GM12874 (cell line): ENCODE measurements around the gene SSH2.

ENCODE experiments used
- TF ChIP-seq, protein P1 (sequence below): IDR thresholded peaks from 2 replicates; pipeline ENCODE4 v1.5.1; 2011; ENCODE audit warnings: low read depth, mild to moderate bottlenecking, control low read depth, low read length, moderate library complexity; ENCODE audit not compliant: insufficient read depth

The SSH2 gene

GRCh38 chr17:29589524-29590410, 340.3 kb downstream of the SSH2 start, which contains the start of gene GIT1:
GIT1 (minus strand) TSS chr17:29589648; CDS start chr17:29589378, 270 bp downstream.
- TF ChIP-seq, protein P1, sequence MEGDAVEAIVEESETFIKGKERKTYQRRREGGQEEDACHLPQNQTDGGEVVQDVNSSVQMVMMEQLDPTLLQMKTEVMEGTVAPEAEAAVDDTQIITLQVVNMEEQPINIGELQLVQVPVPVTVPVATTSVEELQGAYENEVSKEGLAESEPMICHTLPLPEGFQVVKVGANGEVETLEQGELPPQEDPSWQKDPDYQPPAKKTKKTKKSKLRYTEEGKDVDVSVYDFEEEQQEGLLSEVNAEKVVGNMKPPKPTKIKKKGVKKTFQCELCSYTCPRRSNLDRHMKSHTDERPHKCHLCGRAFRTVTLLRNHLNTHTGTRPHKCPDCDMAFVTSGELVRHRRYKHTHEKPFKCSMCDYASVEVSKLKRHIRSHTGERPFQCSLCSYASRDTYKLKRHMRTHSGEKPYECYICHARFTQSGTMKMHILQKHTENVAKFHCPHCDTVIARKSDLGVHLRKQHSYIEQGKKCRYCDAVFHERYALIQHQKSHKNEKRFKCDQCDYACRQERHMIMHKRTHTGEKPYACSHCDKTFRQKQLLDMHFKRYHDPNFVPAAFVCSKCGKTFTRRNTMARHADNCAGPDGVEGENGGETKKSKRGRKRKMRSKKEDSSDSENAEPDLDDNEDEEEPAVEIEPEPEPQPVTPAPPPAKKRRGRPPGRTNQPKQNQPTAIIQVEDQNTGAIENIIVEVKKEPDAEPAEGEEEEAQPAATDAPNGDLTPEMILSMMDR, result no peak

DNA sequence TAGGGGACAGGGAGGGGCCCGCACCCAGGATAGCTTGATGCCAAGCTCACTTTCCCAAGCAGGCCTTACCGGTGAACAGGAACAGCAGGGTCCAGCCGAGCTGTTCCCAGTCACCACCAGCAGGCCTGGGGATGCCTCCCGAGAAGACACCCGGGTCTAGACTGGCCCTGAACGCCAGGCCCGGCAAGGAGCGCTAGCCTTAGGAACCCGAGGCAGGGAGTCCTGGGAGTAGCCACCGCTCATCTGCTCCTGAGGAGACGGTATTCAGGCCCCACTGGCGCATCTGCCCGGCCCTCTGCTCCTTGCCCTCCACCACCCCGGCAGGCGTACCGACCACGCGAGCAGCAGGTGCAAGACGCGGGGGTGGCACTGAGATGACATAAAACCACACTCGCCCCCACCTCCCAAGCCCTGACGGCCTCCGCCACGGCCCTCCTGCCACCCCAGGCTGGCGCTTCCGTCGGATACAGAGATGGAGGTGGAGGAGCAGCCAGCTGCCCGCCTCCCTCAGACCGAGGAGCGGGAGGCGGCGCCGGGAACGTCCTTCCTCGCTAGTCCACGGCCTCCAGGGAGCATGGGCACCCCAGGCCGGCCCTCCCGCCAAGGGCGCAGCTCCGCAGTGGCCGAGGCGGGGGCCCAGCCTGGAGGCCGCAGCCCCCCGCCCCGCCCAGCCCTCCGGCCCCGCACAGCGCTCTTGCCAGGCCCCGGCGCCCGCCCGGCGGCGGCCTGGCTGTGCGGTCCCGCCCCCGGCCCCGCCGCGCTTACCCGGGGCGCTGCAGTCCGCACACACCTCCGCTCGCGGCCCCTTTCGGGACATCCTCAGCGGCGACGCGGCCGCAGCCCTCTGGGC, 341.2 kb downstream of the SSH2 start:
- TF ChIP-seq, protein P1, result no peak

DNA sequence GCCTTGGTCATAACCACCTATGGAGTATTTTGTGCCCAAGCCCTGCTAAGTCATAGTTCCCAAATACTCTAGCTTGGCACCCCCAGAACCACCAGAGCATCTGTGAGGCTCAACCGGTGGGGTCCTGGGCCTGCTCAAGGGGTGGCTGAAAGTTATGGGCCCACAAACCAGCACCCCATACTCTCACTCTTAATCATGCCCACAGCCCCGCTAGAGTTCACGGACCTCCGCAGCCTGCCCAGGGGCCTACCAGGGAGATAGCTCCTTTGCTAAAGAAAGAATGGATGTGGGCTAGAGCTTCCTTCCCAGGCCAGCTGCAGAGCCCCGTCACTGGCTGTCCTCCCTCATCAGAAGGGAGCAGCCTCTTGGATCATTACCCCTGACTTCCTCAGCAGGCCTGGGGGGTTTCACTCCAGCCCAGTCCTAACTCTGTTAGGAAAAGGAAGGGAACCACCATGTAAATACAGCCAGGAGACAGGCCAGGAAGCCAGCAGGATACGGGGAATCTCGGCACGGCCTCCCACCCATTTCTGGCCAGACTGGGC, 341.9 kb downstream of the SSH2 start:
- TF ChIP-seq, protein P1, result no peak

- TF ChIP-seq, protein P1, result no peak
Measured at GRCh38 chr17:29587591-29587990, 342.4 kb downstream of the SSH2 start.

GRCh38 chr17:29586676-29587469, 343.2 kb downstream of the SSH2 start:
- TF ChIP-seq, protein P1, result no peak

GRCh38 chr17:29585080-29585751, 344.8 kb downstream of the SSH2 start:
- TF ChIP-seq, protein P1, result peak; percentile 58
